Measurements from ENCODE around the gene LRRFIP2. TPM values are rescaled to one million over a fixed set of nuclear protein-coding genes. Genes with fewer than 3 reads are reported as not detected.

Gene LRRFIP2
- total and polyA plus RNA-seq, 2 donors (not counting 1 experiment from before 2014, with no cell fraction given) = 83.7 to 149 TPM

GRCh38 chr3:37221407-37221806 lies 47.0 kb upstream of the LRRFIP2 start:
- H4K20me1 ChIP-seq (ENCODE audit: control insufficient read depth, extremely low read depth, insufficient read depth, low read length) = no peaks in the 10 kb centered on the region
- TF ChIP-seq CTCF (conservative IDR thresholded peaks at IDR 0.05 in 1 of 2, IDR thresholded peaks at IDR 0.05 in 1 of 2; ENCODE audit: low read depth in 1 of 2, low read length in 2 of 2) (no peak), EZH2 (IDR thresholded peaks at IDR 0.05; ENCODE audit: low read length, missing control alignments) (no peak)
- no peaks in the 10 kb centered on the region for H3K9me3 ChIP-seq (ENCODE audit: control insufficient read depth, insufficient read depth, low read depth, low read length)
- H3K4me3 ChIP-seq (replicated peaks in 1 of 4; ENCODE audit: control extremely low read depth in 1 of 4, insufficient read depth in 1 of 4, low read depth in 3 of 4, low read length in 4 of 4) = no peak overlapping the region
- H3K4me1 ChIP-seq (ENCODE audit: control insufficient read depth, extremely low read depth, insufficient read depth, low read length) = peaks cover 4% of the 10 kb centered on the region
- H3K4me2 ChIP-seq (ENCODE audit: extremely low read depth, insufficient read depth, low read length) = no peak overlapping the region
- H3K36me3 ChIP-seq (ENCODE audit: control insufficient read depth, insufficient read depth, low read length) = no peaks in the 10 kb centered on the region
- no peaks in the 10 kb centered on the region for H3K79me2 ChIP-seq (ENCODE audit: control insufficient read depth, insufficient read depth, low read length)
- H3K9ac ChIP-seq (ENCODE audit: insufficient read depth, low read length) = no peak overlapping the region
- H2AFZ ChIP-seq (ENCODE audit: low read length) = no peak overlapping the region
- peak; percentile 51 to 90 for DNase-seq (ENCODE audit: low read depth in 2 of 2)
- H3K27me3 ChIP-seq (ENCODE audit: control insufficient read depth, insufficient read depth, low read length) = peaks cover 5% of the 10 kb centered on the region
- H3K27ac ChIP-seq (ENCODE audit: insufficient read depth, low read length) = no peak overlapping the region

GRCh38 chr3:37219266-37219665 lies 44.9 kb upstream of the LRRFIP2 start:
- H3K4me3 ChIP-seq (replicated peaks in 1 of 4; ENCODE audit: control extremely low read depth in 1 of 4, insufficient read depth in 1 of 4, low read depth in 3 of 4, low read length in 4 of 4) = no peak overlapping the region
- no peaks in the 10 kb centered on the region for H3K9me3 ChIP-seq (ENCODE audit: control insufficient read depth, insufficient read depth, low read depth, low read length)
- no peaks in the 10 kb centered on the region for H3K27me3 ChIP-seq (ENCODE audit: control insufficient read depth, insufficient read depth, low read length)
- no peak overlapping the region for H3K9ac ChIP-seq (ENCODE audit: insufficient read depth, low read length)
- H3K79me2 ChIP-seq (ENCODE audit: control insufficient read depth, insufficient read depth, low read length) = no peaks in the 10 kb centered on the region
- H3K36me3 ChIP-seq (ENCODE audit: control insufficient read depth, insufficient read depth, low read length) = no peaks in the 10 kb centered on the region
- no peak overlapping the region for H3K27ac ChIP-seq (ENCODE audit: insufficient read depth, low read length)
- no peak for DNase-seq (ENCODE audit: low read depth in 2 of 2)
- no peak overlapping the region for H3K4me2 ChIP-seq (ENCODE audit: extremely low read depth, insufficient read depth, low read length)
- peaks cover 4% of the 10 kb centered on the region for H3K4me1 ChIP-seq (ENCODE audit: control insufficient read depth, extremely low read depth, insufficient read depth, low read length)
- no peak overlapping the region for H2AFZ ChIP-seq (ENCODE audit: low read length)
- no peaks in the 10 kb centered on the region for H4K20me1 ChIP-seq (ENCODE audit: control insufficient read depth, extremely low read depth, insufficient read depth, low read length)
- no peak for TF ChIP-seq CTCF (conservative IDR thresholded peaks at IDR 0.05 in 1 of 2, IDR thresholded peaks at IDR 0.05 in 1 of 2; ENCODE audit: low read depth in 1 of 2, low read length in 2 of 2)
- no peak for TF ChIP-seq EZH2 (IDR thresholded peaks at IDR 0.05; ENCODE audit: low read length, missing control alignments)

- no peak overlapping the region for H3K9ac ChIP-seq (ENCODE audit: insufficient read depth, low read length)
- H3K9me3 ChIP-seq (ENCODE audit: control insufficient read depth, insufficient read depth, low read depth, low read length) = no peaks in the 10 kb centered on the region
- no peak overlapping the region for H2AFZ ChIP-seq (ENCODE audit: low read length)
- H3K36me3 ChIP-seq (ENCODE audit: control insufficient read depth, insufficient read depth, low read length) = no peaks in the 10 kb centered on the region
- H3K27ac ChIP-seq (ENCODE audit: insufficient read depth, low read length) = no peak overlapping the region
- no peaks in the 10 kb centered on the region for H4K20me1 ChIP-seq (ENCODE audit: control insufficient read depth, extremely low read depth, insufficient read depth, low read length)
- peaks cover 3% of the 10 kb centered on the region for H3K4me1 ChIP-seq (ENCODE audit: control insufficient read depth, extremely low read depth, insufficient read depth, low read length)
- no peaks in the 10 kb centered on the region for H3K79me2 ChIP-seq (ENCODE audit: control insufficient read depth, insufficient read depth, low read length)
- DNase-seq (ENCODE audit: low read depth in 2 of 2) = no peak
- H3K4me3 ChIP-seq (replicated peaks in 1 of 4; ENCODE audit: control extremely low read depth in 1 of 4, insufficient read depth in 1 of 4, low read depth in 3 of 4, low read length in 4 of 4) = no peak overlapping the region
- no peak overlapping the region for H3K4me2 ChIP-seq (ENCODE audit: extremely low read depth, insufficient read depth, low read length)
- no peaks in the 10 kb centered on the region for H3K27me3 ChIP-seq (ENCODE audit: control insufficient read depth, insufficient read depth, low read length)
- TF ChIP-seq EZH2 (IDR thresholded peaks at IDR 0.05; ENCODE audit: low read length, missing control alignments) (no peak), CTCF (conservative IDR thresholded peaks at IDR 0.05 in 1 of 2, IDR thresholded peaks at IDR 0.05 in 1 of 2; ENCODE audit: low read depth in 1 of 2, low read length in 2 of 2) (no peak)
Observed at GRCh38 chr3:37218206-37218605, 43.8 kb upstream of the LRRFIP2 start.

All from fibroblast of lung (primary cell).